Mesendoderm (in vitro differentiated cells): ENCODE data around the gene NID1.

Experiments
- DNase-seq: peaks from one replicate; pipeline ENCODE4 v3.0.0; 2013
- H2AK5ac ChIP-seq: 2 replicates; pipeline ENCODE4 v1.6.1; 2013; ENCODE audit warnings: low read length, inconsistent platforms
- H2BK120ac ChIP-seq: 2 replicates; pipeline ENCODE4 v1.6.1; 2013; ENCODE audit warnings: low read depth, mild to moderate bottlenecking, low read length, moderate library complexity, mixed read lengths
- H2BK15ac ChIP-seq: replicated peaks from 2 replicates; pipeline ENCODE4 v1.6.1; 2013; ENCODE audit warnings: low read depth, mild to moderate bottlenecking, moderate library complexity
- H2BK5ac ChIP-seq: 2 replicates; pipeline ENCODE4 v1.6.1; 2013; ENCODE audit warnings: low read length, inconsistent platforms
- H3K18ac ChIP-seq: 2 replicates; pipeline ENCODE4 v1.6.1; 2013; ENCODE audit warnings: mild to moderate bottlenecking, low read length, mixed read lengths
- H3K23ac ChIP-seq: one replicate; pipeline ENCODE4 v1.6.1; 2013; ENCODE audit warnings: low read length
- H3K27ac ChIP-seq: 2 replicates; pipeline ENCODE4 v1.5.1; 2013; ENCODE audit warnings: low read depth, mild to moderate bottlenecking, inconsistent platforms, low read length, moderate library complexity
- H3K27me3 ChIP-seq: 2 replicates; pipeline ENCODE4 v1.6.1; 2013; ENCODE audit warnings: low read length, control low read depth, mild to moderate bottlenecking, inconsistent platforms; ENCODE audit not compliant: insufficient read depth, poor library complexity
- H3K36me3 ChIP-seq: 2 replicates; pipeline ENCODE4 v1.6.1; 2013; ENCODE audit warnings: low read length, inconsistent platforms; ENCODE audit not compliant: control insufficient read depth, insufficient read depth
- H3K4ac ChIP-seq: one replicate; pipeline ENCODE4 v1.6.1; 2013; ENCODE audit warnings: low read depth, mild to moderate bottlenecking, low read length, moderate library complexity
- H3K4me1 ChIP-seq: 2 replicates; pipeline ENCODE4 v1.6.1; 2013; ENCODE audit warnings: low read depth, low read length, inconsistent platforms; ENCODE audit not compliant: control insufficient read depth
- H3K4me2 ChIP-seq: 2 replicates; pipeline ENCODE4 v1.6.1; 2013; ENCODE audit warnings: low read length
- H3K4me3 ChIP-seq: 2 replicates; pipeline ENCODE4 v1.5.1; 2013; ENCODE audit warnings: mild to moderate bottlenecking, low read length
- H3K56ac ChIP-seq: one replicate; pipeline ENCODE4 v1.6.1; 2013; ENCODE audit warnings: low read length
- H3K79me1 ChIP-seq: 2 replicates; pipeline ENCODE4 v1.6.1; 2013; ENCODE audit warnings: low read length, inconsistent platforms
- H3K79me2 ChIP-seq: 2 replicates; pipeline ENCODE4 v1.6.1; 2013; ENCODE audit warnings: mild to moderate bottlenecking, low read length; ENCODE audit not compliant: control insufficient read depth, insufficient read depth
- H3K9ac ChIP-seq: 2 replicates; pipeline ENCODE4 v1.6.1; 2013; ENCODE audit warnings: low read length, inconsistent platforms
- H4K5ac ChIP-seq: one replicate; pipeline ENCODE4 v1.6.1; 2013; ENCODE audit warnings: low read length
- H4K8ac ChIP-seq: one replicate; pipeline ENCODE4 v1.6.1; 2013; ENCODE audit warnings: low read depth, mild to moderate bottlenecking, control low read depth, low read length, moderate library complexity
- WGBS: extraction: QIAGEN DNeasy Blood & Tissue Kit; methylation state at CpG from one replicate; pipeline ENCODE4 v1.1.7; 2013; ENCODE audit warnings: low lambda C conversion rate, missing lambda C conversion rate; ENCODE audit not compliant: insufficient coverage; ENCODE audit errors: extremely low coverage; 5-methylcytosine and 5-hydroxymethylcytosine counted together

NID1 gene

GRCh38 chr1:236016083-236016482 lies 48.8 kb downstream of the NID1 start:
- H2BK5ac ChIP-seq = no peak overlapping the region
- H3K79me2 ChIP-seq = no peaks in the 10 kb centered on the region
- H3K18ac ChIP-seq = no peak overlapping the region
- no peak overlapping the region for H2BK15ac ChIP-seq
- no peak overlapping the region for H3K4me3 ChIP-seq
- no peaks in the 10 kb centered on the region for H3K27me3 ChIP-seq
- no peak overlapping the region for H3K4me2 ChIP-seq
- no peak for DNase-seq
- no peaks in the 10 kb centered on the region for H3K4me1 ChIP-seq
- WGBS = no CpG with 5 or more reads among the region's 3 CpGs
- no peak overlapping the region for H3K27ac ChIP-seq
- no peak overlapping the region for H3K56ac ChIP-seq
- H2BK120ac ChIP-seq = no peak overlapping the region
- no peaks in the 10 kb centered on the region for H3K79me1 ChIP-seq
- no peak overlapping the region for H4K8ac ChIP-seq
- H3K4ac ChIP-seq = no peak overlapping the region
- no peak overlapping the region for H3K23ac ChIP-seq
- H4K5ac ChIP-seq = no peak overlapping the region
- H3K9ac ChIP-seq = no peak overlapping the region
- no peak overlapping the region for H2AK5ac ChIP-seq
- H3K36me3 ChIP-seq = no peaks in the 10 kb centered on the region

GRCh38 chr1:236015539-236015938 lies 49.4 kb downstream of the NID1 start:
- Histone ChIP-seq H2BK120ac (no peak overlapping the region), H3K23ac (no peak overlapping the region), H3K9ac (no peak overlapping the region), H2BK5ac (no peak overlapping the region), H3K36me3 (no peaks in the 10 kb centered on the region), H4K8ac (no peak overlapping the region), H3K4ac (no peak overlapping the region), H3K4me3 (no peak overlapping the region), H3K4me2 (no peak overlapping the region), H3K56ac (no peak overlapping the region), H3K18ac (no peak overlapping the region), H3K79me2 (no peaks in the 10 kb centered on the region), H3K27ac (no peak overlapping the region), H3K79me1 (no peaks in the 10 kb centered on the region), H4K5ac (no peak overlapping the region), H3K27me3 (no peaks in the 10 kb centered on the region), H2AK5ac (no peak overlapping the region), H2BK15ac (no peak overlapping the region), H3K4me1 (no peaks in the 10 kb centered on the region)
- WGBS = no CpG with 5 or more reads among the region's 4 CpGs
- no peak for DNase-seq

- no peak overlapping the region for H3K23ac ChIP-seq
- no peak overlapping the region for H3K4ac ChIP-seq
- DNase-seq = no peak
- H2BK120ac ChIP-seq = no peak overlapping the region
- H2BK15ac ChIP-seq = no peak overlapping the region
- no peaks in the 10 kb centered on the region for H3K79me2 ChIP-seq
- no peak overlapping the region for H3K27ac ChIP-seq
- H3K9ac ChIP-seq = no peak overlapping the region
- H3K4me3 ChIP-seq = no peak overlapping the region
- no CpG with 5 or more reads among the region's 4 CpGs for WGBS
- no peaks in the 10 kb centered on the region for H3K36me3 ChIP-seq
- H3K27me3 ChIP-seq = no peaks in the 10 kb centered on the region
- no peak overlapping the region for H4K8ac ChIP-seq
- no peaks in the 10 kb centered on the region for H3K79me1 ChIP-seq
- no peaks in the 10 kb centered on the region for H3K4me1 ChIP-seq
- no peak overlapping the region for H3K4me2 ChIP-seq
- H2AK5ac ChIP-seq = no peak overlapping the region
- no peak overlapping the region for H2BK5ac ChIP-seq
- H4K5ac ChIP-seq = no peak overlapping the region
- H3K18ac ChIP-seq = no peak overlapping the region
- H3K56ac ChIP-seq = no peak overlapping the region
Observed at GRCh38 chr1:236013330-236013729, 51.6 kb downstream of the NID1 start.

- no peak overlapping the region for H2BK5ac ChIP-seq
- H3K79me1 ChIP-seq = no peaks in the 10 kb centered on the region
- no peak overlapping the region for H4K5ac ChIP-seq
- no peak overlapping the region for H2BK15ac ChIP-seq
- H3K27ac ChIP-seq = no peak overlapping the region
- H3K9ac ChIP-seq = no peak overlapping the region
- no peak overlapping the region for H3K4ac ChIP-seq
- H3K56ac ChIP-seq = no peak overlapping the region
- no peak overlapping the region for H3K18ac ChIP-seq
- no peak for DNase-seq
- H2AK5ac ChIP-seq = no peak overlapping the region
- WGBS = no CpG with 5 or more reads among the region's 11 CpGs
- no peak overlapping the region for H3K4me3 ChIP-seq
- H3K79me2 ChIP-seq = no peaks in the 10 kb centered on the region
- no peaks in the 10 kb centered on the region for H3K36me3 ChIP-seq
- H3K4me2 ChIP-seq = no peak overlapping the region
- H3K23ac ChIP-seq = no peak overlapping the region
- no peaks in the 10 kb centered on the region for H3K27me3 ChIP-seq
- no peak overlapping the region for H4K8ac ChIP-seq
- H2BK120ac ChIP-seq = no peak overlapping the region
- H3K4me1 ChIP-seq = no peaks in the 10 kb centered on the region
Observed at GRCh38 chr1:236011641-236012040, 53.2 kb downstream of the NID1 start.

GRCh38 chr1:236010443-236010842 lies 54.4 kb downstream of the NID1 start:
- Histone ChIP-seq H3K27ac (no peak overlapping the region), H3K4me1 (no peaks in the 10 kb centered on the region), H2AK5ac (no peak overlapping the region), H3K9ac (no peak overlapping the region), H2BK120ac (no peak overlapping the region), H3K23ac (no peak overlapping the region), H3K4me2 (no peak overlapping the region), H2BK15ac (no peak overlapping the region), H2BK5ac (no peak overlapping the region), H4K8ac (no peak overlapping the region), H3K18ac (no peak overlapping the region), H3K79me1 (no peaks in the 10 kb centered on the region), H3K27me3 (no peaks in the 10 kb centered on the region), H3K4ac (no peak overlapping the region), H4K5ac (no peak overlapping the region), H3K79me2 (no peaks in the 10 kb centered on the region), H3K56ac (no peak overlapping the region), H3K4me3 (no peak overlapping the region), H3K36me3 (no peaks in the 10 kb centered on the region)
- no peak for DNase-seq
- no CpG with 5 or more reads among the region's 7 CpGs for WGBS

- no peak overlapping the region for H3K9ac ChIP-seq
- H3K4me1 ChIP-seq = no peaks in the 10 kb centered on the region
- no peaks in the 10 kb centered on the region for H3K79me2 ChIP-seq
- H3K56ac ChIP-seq = no peak overlapping the region
- no peak overlapping the region for H3K27ac ChIP-seq
- no peak overlapping the region for H3K4me2 ChIP-seq
- no CpG with 5 or more reads among the region's 2 CpGs for WGBS
- no peak overlapping the region for H2AK5ac ChIP-seq
- no peaks in the 10 kb centered on the region for H3K79me1 ChIP-seq
- H3K23ac ChIP-seq = no peak overlapping the region
- no peaks in the 10 kb centered on the region for H3K27me3 ChIP-seq
- H2BK15ac ChIP-seq = no peak overlapping the region
- H3K36me3 ChIP-seq = no peaks in the 10 kb centered on the region
- H4K5ac ChIP-seq = no peak overlapping the region
- no peak overlapping the region for H2BK120ac ChIP-seq
- no peak for DNase-seq
- H3K4ac ChIP-seq = no peak overlapping the region
- no peak overlapping the region for H4K8ac ChIP-seq
- H2BK5ac ChIP-seq = no peak overlapping the region
- no peak overlapping the region for H3K18ac ChIP-seq
- no peak overlapping the region for H3K4me3 ChIP-seq
Observed at GRCh38 chr1:236009857-236010256, 55.0 kb downstream of the NID1 start.
